HUES6 (cell line): Measurements from ENCODE around the gene SPPL2B.

Experiments
- H3K27ac ChIP-seq: 2 replicates; pipeline ENCODE4 v1.7.0; 2013; ENCODE audit warnings: low read depth, mild to moderate bottlenecking, low read length, inconsistent platforms
- H3K27me3 ChIP-seq: 2 replicates; pipeline ENCODE4 v1.6.1; 2013; ENCODE audit warnings: low read length; ENCODE audit not compliant: control insufficient read depth, insufficient read depth
- H3K36me3 ChIP-seq: 2 replicates; pipeline ENCODE4 v1.6.1; 2013; ENCODE audit warnings: low read length; ENCODE audit not compliant: control insufficient read depth, insufficient read depth
- H3K4me1 ChIP-seq: 2 replicates; pipeline ENCODE4 v1.6.1; 2013; ENCODE audit warnings: low read length; ENCODE audit not compliant: control insufficient read depth, insufficient read depth
- H3K4me3 ChIP-seq: 2 replicates; pipeline ENCODE4 v1.5.1; 2013; ENCODE audit warnings: low read depth, low read length
- H3K9ac ChIP-seq: one replicate; pipeline ENCODE4 v1.6.1; 2013; ENCODE audit warnings: mild to moderate bottlenecking, low read length
- H3K9me3 ChIP-seq: 2 replicates; pipeline ENCODE4 v1.6.1; 2013; ENCODE audit warnings: low read depth, low read length; ENCODE audit not compliant: control insufficient read depth, insufficient read depth

Gene SPPL2B

DNA sequence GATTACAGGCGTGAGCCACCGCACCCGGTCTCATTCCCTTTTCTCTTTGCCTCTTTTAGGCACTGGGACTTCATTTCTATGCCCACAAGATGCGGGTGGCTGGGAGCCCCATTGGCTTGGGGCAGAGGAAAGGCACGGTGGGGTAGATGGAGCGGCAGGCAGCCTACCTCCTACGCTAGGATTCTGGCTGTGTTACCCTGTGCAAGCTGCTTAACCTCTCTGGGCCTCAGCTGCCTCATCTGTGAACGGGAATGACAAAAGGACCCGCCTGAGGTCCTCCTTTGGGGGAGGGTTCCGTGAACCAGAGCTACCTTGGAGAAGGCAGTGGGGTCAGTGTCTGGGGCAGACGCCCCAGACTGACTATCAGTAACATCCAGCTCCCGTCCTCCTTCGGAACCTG lies 11.2 kb upstream of the SPPL2B start:
- peaks cover 8% of the 10 kb centered on the region for H3K36me3 ChIP-seq
- H3K4me3 ChIP-seq: no peak overlapping the region
- no peak overlapping the region for H3K9ac ChIP-seq
- peaks cover 6% of the 10 kb centered on the region for H3K4me1 ChIP-seq
- peaks cover 8% of the 10 kb centered on the region; the same call in 1 of the 2 replicates for H3K27me3 ChIP-seq
- H3K9me3 ChIP-seq: peaks cover 12% of the 10 kb centered on the region
- no peak overlapping the region for H3K27ac ChIP-seq

DNA sequence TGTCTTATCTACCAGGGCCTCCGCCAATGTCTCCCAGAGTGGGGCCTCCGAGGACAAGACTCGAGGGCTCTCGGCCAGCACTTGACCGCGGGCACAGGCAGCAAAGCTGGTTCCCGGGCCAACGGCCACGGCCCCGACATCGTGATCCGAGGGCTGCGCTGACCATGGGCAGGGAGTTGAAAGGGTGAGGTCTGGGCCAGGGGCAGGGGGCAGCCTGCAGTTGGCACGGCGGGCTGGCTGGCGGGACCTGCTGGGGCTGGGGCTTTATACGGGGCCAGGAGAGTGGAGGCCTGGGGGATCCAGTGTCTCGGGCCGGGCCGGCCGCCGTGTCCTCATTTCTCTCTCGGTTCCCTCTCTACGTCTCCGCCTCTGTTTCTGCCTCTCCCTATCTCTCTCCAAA lies 10.7 kb upstream of the SPPL2B start:
- peaks cover 5% of the 10 kb centered on the region; the same call in 1 of the 2 replicates for H3K27me3 ChIP-seq
- no peak overlapping the region for H3K27ac ChIP-seq
- no peak overlapping the region for H3K9ac ChIP-seq
- H3K4me1 ChIP-seq: peaks cover 6% of the 10 kb centered on the region; the same call in 1 of the 2 replicates
- H3K36me3 ChIP-seq: peaks cover 11% of the 10 kb centered on the region
- H3K9me3 ChIP-seq: peaks cover 12% of the 10 kb centered on the region
- no peak overlapping the region for H3K4me3 ChIP-seq

DNA sequence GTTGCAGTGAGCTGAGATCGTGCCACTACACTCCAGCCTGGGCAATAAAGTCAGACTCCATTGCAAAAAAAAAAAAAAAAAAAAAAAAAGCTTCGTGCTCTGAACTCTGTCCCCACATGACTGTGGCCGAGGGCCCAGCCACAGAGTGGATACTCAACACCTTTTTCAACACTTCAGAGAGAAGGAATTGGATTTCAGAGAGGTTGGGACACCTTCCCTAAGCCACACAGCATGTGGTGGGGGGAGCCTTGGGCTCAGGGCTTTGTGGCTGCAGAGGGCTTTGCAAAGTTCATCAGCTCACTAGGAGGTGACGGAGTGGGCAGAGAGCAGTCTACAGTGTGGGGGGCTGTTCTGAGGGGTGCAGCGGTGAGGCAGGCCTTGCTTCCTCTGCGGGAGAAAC lies 9.6 kb upstream of the SPPL2B start:
- H3K4me3 ChIP-seq: no peak overlapping the region
- peaks cover 22% of the 10 kb centered on the region for H3K36me3 ChIP-seq
- H3K4me1 ChIP-seq: peaks cover 6% of the 10 kb centered on the region; the same call in 1 of the 2 replicates
- peaks cover 12% of the 10 kb centered on the region for H3K9me3 ChIP-seq
- H3K27me3 ChIP-seq: no peaks in the 10 kb centered on the region
- no peak overlapping the region for H3K27ac ChIP-seq
- H3K9ac ChIP-seq: no peak overlapping the region

DNA sequence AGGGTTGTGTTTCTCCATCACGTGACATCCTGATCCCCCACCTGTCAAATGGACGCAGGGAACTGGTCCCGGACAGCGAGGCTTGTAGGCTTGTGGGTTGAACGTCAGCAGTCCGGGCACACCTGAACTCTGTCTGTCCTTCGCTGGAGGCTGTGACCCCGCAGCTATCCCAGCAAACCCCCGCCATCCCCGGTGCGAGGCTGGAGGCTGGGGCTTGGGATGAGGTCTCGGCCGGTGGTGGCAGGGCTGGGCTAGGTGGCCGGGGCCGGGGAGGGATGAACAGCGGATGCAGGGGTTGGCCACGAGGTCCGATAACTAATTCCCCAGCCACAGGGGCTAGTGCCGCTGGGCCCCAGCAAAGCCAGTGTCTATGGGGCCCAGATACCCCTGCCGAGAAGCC lies 8.9 kb upstream of the SPPL2B start:
- Histone ChIP-seq H3K27me3 (no peaks in the 10 kb centered on the region), H3K4me3 (no peak overlapping the region), H3K9me3 (peaks cover 12% of the 10 kb centered on the region), H3K27ac (no peak overlapping the region), H3K9ac (no peak overlapping the region), H3K36me3 (peaks cover 28% of the 10 kb centered on the region), H3K4me1 (peaks cover 6% of the 10 kb centered on the region; the same call in 1 of the 2 replicates)

DNA sequence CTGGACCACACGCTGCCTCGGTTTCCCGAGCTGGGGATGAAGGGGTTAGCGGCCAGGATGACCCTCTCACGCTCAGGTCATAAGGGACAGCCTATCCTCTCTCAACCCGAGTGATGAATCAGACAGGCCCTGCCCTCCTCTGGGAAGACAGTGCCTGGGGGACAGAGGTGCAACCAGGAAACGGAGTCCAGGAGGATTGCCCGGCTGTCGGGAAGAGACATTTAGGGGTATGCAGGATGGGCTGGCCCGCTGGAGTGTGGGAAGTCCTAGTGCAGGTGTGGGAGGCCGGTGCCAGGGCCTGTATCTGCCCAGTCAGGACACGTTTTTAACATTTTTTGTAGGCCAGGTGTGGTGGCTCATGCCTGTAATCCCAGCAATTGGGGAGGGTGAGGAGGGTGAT lies 8.4 kb upstream of the SPPL2B start:
- Histone ChIP-seq H3K9me3 (peaks cover 7% of the 10 kb centered on the region), H3K4me1 (peaks cover 6% of the 10 kb centered on the region; the same call in 1 of the 2 replicates), H3K36me3 (peaks cover 33% of the 10 kb centered on the region), H3K27ac (no peak overlapping the region), H3K27me3 (no peaks in the 10 kb centered on the region), H3K4me3 (no peak overlapping the region), H3K9ac (no peak overlapping the region)

DNA sequence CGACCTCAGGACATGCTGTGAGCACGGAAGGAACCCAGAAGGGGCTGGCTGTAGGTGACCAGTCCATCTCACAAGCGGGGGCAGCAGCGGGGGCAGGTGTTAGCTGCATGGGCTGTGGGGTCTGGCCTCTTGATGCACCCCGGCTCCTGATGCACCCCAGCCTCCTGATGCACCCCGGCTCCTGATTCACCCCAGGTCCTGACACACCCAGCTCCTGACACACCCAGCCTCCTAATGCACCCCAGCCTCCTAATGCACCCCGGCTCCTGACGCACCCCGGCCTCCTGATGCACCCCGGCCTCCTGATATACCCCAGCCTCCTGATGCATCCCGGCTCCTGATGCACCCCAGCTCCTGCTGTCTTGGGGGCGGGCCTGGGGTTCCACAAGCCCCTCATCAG lies 7.5 kb upstream of the SPPL2B start:
- peaks cover 42% of the 10 kb centered on the region for H3K36me3 ChIP-seq
- no peak overlapping the region for H3K27ac ChIP-seq
- H3K9me3 ChIP-seq: no peaks in the 10 kb centered on the region
- no peaks in the 10 kb centered on the region for H3K27me3 ChIP-seq
- peaks cover 6% of the 10 kb centered on the region; the same call in 1 of the 2 replicates for H3K4me1 ChIP-seq
- no peak overlapping the region for H3K4me3 ChIP-seq
- no peak overlapping the region for H3K9ac ChIP-seq

DNA sequence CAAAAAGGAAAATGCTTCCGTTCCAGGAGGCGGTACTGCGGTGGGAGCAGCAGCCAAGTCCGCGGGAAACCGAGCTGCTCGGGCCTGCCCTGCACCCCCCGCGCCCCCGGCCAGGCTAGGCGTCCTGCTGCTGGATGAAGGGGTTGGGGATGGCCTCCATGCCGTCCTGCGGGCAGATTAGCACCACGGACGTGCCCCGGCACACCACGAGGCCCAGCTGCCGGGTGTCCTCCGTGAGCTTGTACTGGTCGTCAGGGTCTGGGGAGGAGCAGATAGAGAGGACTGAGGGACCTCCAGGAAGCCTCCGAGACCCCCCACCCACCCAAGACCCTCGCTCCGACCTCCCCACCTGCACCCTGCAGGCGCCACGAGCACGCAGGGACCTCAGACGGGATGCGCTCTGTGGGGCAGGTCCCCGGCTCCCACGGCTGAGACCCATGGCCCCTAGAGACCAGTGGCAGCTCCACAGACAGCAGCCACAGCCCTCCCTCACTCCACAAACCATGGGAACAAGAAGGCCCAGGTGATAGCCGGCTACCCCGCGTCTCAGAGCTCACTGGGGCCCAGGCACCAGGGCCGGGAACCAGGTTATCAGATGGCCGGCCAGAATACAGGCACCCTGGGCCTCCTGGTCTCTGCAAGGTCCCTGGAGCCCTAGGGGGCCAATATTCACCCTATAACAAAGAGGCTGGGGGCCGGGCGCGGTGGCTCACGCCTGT lies 6.8 kb upstream of the SPPL2B start:
- Histone ChIP-seq H3K9ac (no peak overlapping the region), H3K9me3 (no peaks in the 10 kb centered on the region), H3K27me3 (no peaks in the 10 kb centered on the region), H3K4me1 (no peaks in the 10 kb centered on the region; the same call in 1 of the 2 replicates), H3K36me3 (peaks cover 46% of the 10 kb centered on the region), H3K4me3 (no peak overlapping the region), H3K27ac (no peak overlapping the region)

DNA sequence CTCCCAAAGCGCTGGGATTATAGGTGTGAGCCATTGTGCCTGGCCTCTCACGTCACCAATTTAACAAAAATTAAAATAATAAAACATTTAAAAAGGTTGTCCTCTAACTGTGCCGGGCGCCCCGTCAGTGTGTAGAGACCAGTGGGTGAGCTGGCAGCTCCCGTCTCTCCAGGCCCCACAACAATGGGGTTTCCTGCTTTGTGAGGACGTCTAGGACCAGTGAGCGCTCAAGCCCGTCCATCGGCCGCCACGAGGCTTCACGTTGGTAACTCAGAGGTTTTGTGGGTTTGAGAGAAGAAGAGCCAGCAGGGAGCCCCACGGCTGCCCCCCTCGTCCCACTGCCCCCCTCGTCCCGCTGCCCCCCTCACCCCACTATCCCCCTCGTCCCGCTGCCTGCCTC lies 4.8 kb upstream of the SPPL2B start:
- no peaks in the 10 kb centered on the region for H3K27me3 ChIP-seq
- H3K4me1 ChIP-seq: peaks cover 4% of the 10 kb centered on the region
- H3K9ac ChIP-seq: no peak overlapping the region
- no peak overlapping the region for H3K4me3 ChIP-seq
- no peaks in the 10 kb centered on the region for H3K9me3 ChIP-seq
- peaks cover 50% of the 10 kb centered on the region for H3K36me3 ChIP-seq
- no peak overlapping the region for H3K27ac ChIP-seq

DNA sequence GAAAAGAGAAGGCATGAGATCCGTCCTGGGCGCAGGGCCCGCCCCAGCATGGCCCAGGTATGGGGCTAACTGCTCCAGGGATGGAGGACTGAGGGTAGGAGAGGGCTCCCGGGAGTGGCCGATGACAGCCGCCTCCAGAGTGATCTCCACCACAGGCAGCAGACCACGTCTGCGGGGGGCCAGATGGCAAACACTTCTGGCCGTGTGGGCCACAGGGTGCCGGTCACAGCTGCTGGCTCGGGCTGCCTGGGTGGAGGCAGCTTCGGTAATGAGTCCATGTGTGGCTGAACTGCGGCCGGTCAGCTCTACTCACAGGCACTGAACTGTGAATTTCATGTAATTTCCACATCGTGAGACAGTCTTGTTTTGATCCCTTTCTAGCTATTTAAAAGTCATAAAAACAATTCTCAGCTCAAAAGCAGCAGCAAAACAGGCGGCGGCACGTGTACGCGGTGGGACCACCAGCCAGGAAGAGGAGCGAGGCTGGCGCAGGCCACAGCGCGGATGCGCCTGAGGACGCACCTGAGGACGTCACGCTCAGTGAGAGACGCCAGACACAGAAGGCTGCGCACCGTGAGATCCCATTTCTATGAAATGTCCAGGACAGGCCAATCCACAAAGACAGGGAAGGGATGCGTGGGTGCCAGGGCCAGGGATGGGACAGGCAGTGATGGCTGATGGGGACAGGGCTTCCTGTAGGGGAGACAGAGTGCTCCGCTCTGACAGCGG lies 4.1 kb upstream of the SPPL2B start:
- Histone ChIP-seq H3K9ac (no peak overlapping the region), H3K27me3 (no peaks in the 10 kb centered on the region), H3K27ac (no peak overlapping the region), H3K4me3 (no peak overlapping the region), H3K36me3 (peaks cover 50% of the 10 kb centered on the region), H3K4me1 (peaks cover 7% of the 10 kb centered on the region), H3K9me3 (no peaks in the 10 kb centered on the region)

DNA sequence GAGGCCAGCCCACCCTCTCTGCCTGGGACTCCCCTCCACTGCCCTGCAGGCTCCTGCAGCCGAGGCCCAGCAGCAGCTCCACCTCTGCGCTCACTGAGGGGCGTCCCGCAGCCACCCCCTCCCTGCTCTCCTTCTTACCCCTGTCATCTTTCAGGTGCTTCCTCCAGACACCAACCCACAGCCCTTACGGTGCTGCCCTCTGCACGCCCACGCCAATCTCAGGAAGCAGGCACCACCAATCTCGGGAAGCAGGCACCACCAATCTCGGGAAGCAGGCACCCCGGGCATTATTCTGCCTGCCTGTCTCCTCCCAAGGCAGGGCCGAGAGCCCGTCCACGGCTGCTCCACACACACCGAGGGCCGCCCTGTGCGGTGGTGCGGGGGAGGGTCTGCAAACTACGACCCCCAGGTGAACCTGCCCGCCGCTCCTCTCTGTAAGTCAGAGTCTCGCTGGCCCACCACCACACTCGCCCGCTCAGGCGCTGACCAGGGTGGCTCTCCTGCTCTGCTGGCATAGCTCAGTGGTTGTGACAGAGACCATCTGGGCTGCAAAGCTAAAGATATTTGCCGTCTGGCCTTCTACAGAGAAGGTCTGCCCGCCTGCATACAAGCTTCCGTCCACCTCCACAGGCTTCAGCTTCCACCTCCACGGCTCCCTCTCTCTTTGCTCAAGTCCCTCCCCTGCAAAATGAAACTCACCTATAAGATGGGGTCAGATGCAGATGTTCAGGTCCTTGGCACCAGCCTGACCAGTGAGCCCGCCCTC lies 3.0 kb upstream of the SPPL2B start:
- peaks cover 14% of the 10 kb centered on the region for H3K4me1 ChIP-seq
- H3K4me3 ChIP-seq: no peak overlapping the region
- peaks cover 50% of the 10 kb centered on the region for H3K36me3 ChIP-seq
- no peaks in the 10 kb centered on the region for H3K9me3 ChIP-seq
- no peak overlapping the region for H3K9ac ChIP-seq
- H3K27me3 ChIP-seq: no peaks in the 10 kb centered on the region
- H3K27ac ChIP-seq: no peak overlapping the region
